GM12878 (cell line): ENCODE data around the gene ATP6V0E1. TPM values are rescaled to one million over a fixed set of nuclear protein-coding genes. Genes with fewer than 3 reads are reported as not detected.

Source experiments
- ATAC-seq: fragments of 200-7000 bp; cut with Tn5 transposase; 3 replicates; pipeline ENCODE4 v1.9.1; 2020; ENCODE audit warnings: mild to moderate bottlenecking, moderate library complexity
- BruUV-seq: library from RNA; stranded (reverse); fragments of 400-500 nt; replicated peaks from 2 replicates; lab custom pipeline; 2021; lab: Mats Ljungman, UMichigan
- CTCF ChIA-PET: fragments of 300-600 bp; sonication (Branson Sonifier 250); formaldehyde crosslinking; extraction: SDS; loops from one replicate; lab custom pipeline; 2021; ENCODE audit warnings: inconsistent platforms; lab: Yijun Ruan, JAX
- POLR2A ChIA-PET: fragments of 350-600 bp; formaldehyde crosslinking; extraction: SDS; loops from one replicate; lab custom pipeline; 2021; ENCODE audit warnings: inconsistent platforms; lab: Charles Lee
- RAD21 ChIA-PET: fragments of 300-600 bp; sonication (Branson Sonifier 250); formaldehyde crosslinking; loops from one replicate; lab custom pipeline; 2023; ENCODE audit warnings: antibody characterized with exemption; ENCODE audit not compliant: unreplicated experiment; lab: Charles Lee
- SMC1A ChIA-PET: fragments of 300-600 bp; sonication (Branson Sonifier 250); formaldehyde crosslinking; loops from one replicate; lab custom pipeline; 2023; ENCODE audit not compliant: unreplicated experiment, uncharacterized antibody; lab: Charles Lee
- DNase-seq: peaks from one replicate; pipeline ENCODE4 v3.0.0-alpha.2; 2011; ENCODE audit warnings: low read depth, low spot score
- FAIRE-seq: peaks from 3 replicates; lab custom pipeline; 2011; peaks lifted over from hg19 to GRCh38; lab: Jason Lieb, UNC
- H2AFZ ChIP-seq: 2 replicates; pipeline ENCODE4 v1.6.0; 2011; ENCODE audit warnings: low read depth, low read length, control low read depth; ENCODE audit not compliant: control insufficient read depth
- H3K27ac ChIP-seq: 2 replicates; pipeline ENCODE4 v1.5.1; 2011; ENCODE audit warnings: control low read depth; ENCODE audit not compliant: control insufficient read depth, insufficient read depth
- H3K27me3 ChIP-seq, 2 experiments: replicated peaks in 1 of 2; 2 replicates each; pipeline versions ENCODE4 v1.6.0 to v1.6.1; 2011; ENCODE audit warnings: low read length in 1 of 2; ENCODE audit not compliant: control insufficient read depth in 2 of 2, insufficient read depth in 2 of 2
- H3K36me3 ChIP-seq, 2 experiments: 2 replicates each; pipeline ENCODE4 v1.5.1; 2011; ENCODE audit warnings: low read length in 1 of 2; ENCODE audit not compliant: control insufficient read depth in 2 of 2, insufficient read depth in 2 of 2
- H3K4me1 ChIP-seq: 2 replicates; pipeline ENCODE4 v1.6.1; 2011; ENCODE audit warnings: mild to moderate bottlenecking, low read length, moderate library complexity, mixed read lengths; ENCODE audit not compliant: control insufficient read depth, insufficient read depth
- H3K4me2 ChIP-seq: 2 replicates; pipeline ENCODE4 v1.6.0; 2011; ENCODE audit warnings: control low read depth; ENCODE audit not compliant: control insufficient read depth, insufficient read depth
- H3K4me3 ChIP-seq: fragments of 200-600 bp; sonication (generic); 2 replicates; pipeline ENCODE4 v1.5.1; 2016
- H3K79me2 ChIP-seq: 2 replicates; pipeline ENCODE4 v1.6.0; 2011; ENCODE audit warnings: low read length; ENCODE audit not compliant: control insufficient read depth, insufficient read depth
- H3K9ac ChIP-seq: 2 replicates; pipeline ENCODE4 v1.8.0; 2011; ENCODE audit warnings: low read length, control low read depth, mixed read lengths; ENCODE audit not compliant: control insufficient read depth, insufficient read depth
- H3K9me3 ChIP-seq: replicated peaks from 3 replicates; pipeline ENCODE4 v1.5.1; 2011; ENCODE audit warnings: mild to moderate bottlenecking, low read length; ENCODE audit not compliant: control insufficient read depth, insufficient read depth
- H4K20me1 ChIP-seq: 2 replicates; pipeline ENCODE4 v1.6.0; 2011; ENCODE audit not compliant: control insufficient read depth, insufficient read depth
- ATF3 ChIP-seq: IDR thresholded peaks from 2 replicates; pipeline ENCODE4 v1.6.1; 2011; ENCODE audit warnings: low read depth, mild to moderate bottlenecking, low read length, moderate library complexity, borderline replicate concordance; ENCODE audit errors: extremely low read depth
- FOXM1 ChIP-seq: IDR thresholded peaks from 2 replicates; pipeline ENCODE4 v1.6.1; 2012; ENCODE audit warnings: low read depth, mild to moderate bottlenecking, inconsistent platforms, low read length, moderate library complexity
- NRF1 ChIP-seq: conservative IDR thresholded peaks from 2 replicates; pipeline ENCODE4 v1.6.1; 2011; ENCODE audit warnings: mild to moderate bottlenecking, low read depth, low read length, improper control_type of control experiment
- PKNOX1 ChIP-seq: fragments of 450-650 bp; IDR thresholded peaks from 2 replicates; pipeline ENCODE4 v1.6.1; 2016; ENCODE audit warnings: mild to moderate bottlenecking
- POU2F2 ChIP-seq: IDR thresholded peaks from 3 replicates; pipeline ENCODE4 v1.6.1; 2011; ENCODE audit warnings: low read depth, mild to moderate bottlenecking, low read length, borderline replicate concordance
- RAD21 ChIP-seq: IDR thresholded peaks from 2 replicates; pipeline ENCODE4 v1.6.1; 2011; ENCODE audit warnings: mild to moderate bottlenecking, low read depth, low read length, moderate library complexity; ENCODE audit not compliant: insufficient read depth
- SIX5 ChIP-seq: IDR thresholded peaks from 2 replicates; pipeline ENCODE4 v1.6.1; 2011; ENCODE audit warnings: mild to moderate bottlenecking, low read depth, low read length, moderate library complexity; ENCODE audit not compliant: severe bottlenecking
- SMARCA5 ChIP-seq: fragments of 450-650 bp; IDR thresholded peaks from 2 replicates; pipeline ENCODE4 v1.6.1; 2017; ENCODE audit warnings: mild to moderate bottlenecking
- WGBS: methylation state at CpG from one replicate; pipeline ENCODE4 v1.1.6; 2016; ENCODE audit warnings: low lambda C conversion rate; ENCODE audit not compliant: insufficient replicate concordance, insufficient coverage; ENCODE audit errors: missing lambda C conversion rate; 5-methylcytosine and 5-hydroxymethylcytosine counted together
- in situ Hi-C: fragments of 300-500 bp; cut with MboI; formaldehyde crosslinking; loops from 9 replicates; pipeline ENCODE4 v1.14.3; 2018; ENCODE audit warnings: mixed read lengths
- intact Hi-C: fragments of 100-400 bp; cut with micrococcal nuclease; formaldehyde crosslinking; loops from one replicate; pipeline ENCODE4 v1.14.2; 2022; ENCODE audit not compliant: unreplicated experiment
- polyA plus RNA-seq, 11 experiments: library from polyadenylated mRNA; depleted of rRNA in 4 of 11; unstranded in 6 of 11; stranded (reverse) in 5 of 11; fragments of >200 nt; fragmentation: Nextera tagmentation in 4 of 11; fragmentation: Illumina TruSeq in 1 of 11; extraction: Ambion mirVana in 4 of 11; extraction: Trizol in 1 of 11; gene quantifications; 1 replicate in 1 of 11; 2 replicates in 10 of 11; pipeline versions ENCODE4 v1.2.1 to v1.2.3, GENCODE V29; 2011 to 2016; ENCODE audit warnings: inconsistent platforms in 2 of 11, missing spikeins in 2 of 11, low read depth in 1 of 11
- total RNA-seq, 4 experiments: library from RNA; depleted of rRNA in 3 of 4; stranded (reverse); fragments of >200 nt in 3 of 4; fragmentation: Illumina TruSeq in 1 of 4; extraction: Trizol in 1 of 4; gene quantifications; 2 replicates each; pipeline versions ENCODE4 v1.2.1 to v1.2.3, GENCODE V29; 2013 to 2021

The ATP6V0E1 gene
- total and polyA plus RNA-seq, 10 of the 15 experiments (the other 5 are each of a cell fraction or from before 2014, with no cell fraction given): 143 to 787 (median 306) TPM

DNA sequence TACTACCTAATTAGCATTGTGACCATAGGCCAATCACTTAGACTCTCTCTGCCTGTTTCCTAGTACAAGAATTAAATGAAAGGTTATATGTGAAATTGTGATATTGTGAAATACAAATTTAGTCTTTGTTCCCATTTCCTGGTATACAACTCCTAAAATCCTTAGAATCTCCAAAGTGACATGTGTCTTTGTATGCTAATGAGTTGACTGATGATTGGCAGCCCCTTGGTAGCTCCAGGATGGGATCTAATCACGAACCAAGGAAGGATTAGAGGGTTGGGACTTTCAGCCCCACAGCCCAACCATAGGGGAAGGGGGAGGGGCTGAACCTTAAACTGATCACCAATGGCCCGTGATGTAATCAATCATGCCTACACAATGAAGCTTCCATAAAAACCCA is 31.6 kb downstream of the ATP6V0E1 start:
- RAD21 ChIA-PET: no interaction called here
- Histone ChIP-seq H3K27ac (no peak overlapping the region), H3K9ac (no peak overlapping the region), H3K9me3 (no peaks in the 10 kb centered on the region), H3K4me1 (peaks cover 4% of the 10 kb centered on the region; the same call in 1 of the 2 replicates), H2AFZ (no peak overlapping the region), H3K4me3 (no peak overlapping the region), H3K36me3 (peaks cover 2 to 18% of the 10 kb centered on the region in 2 experiments), H3K4me2 (no peak overlapping the region), H3K79me2 (peaks cover 65% of the 10 kb centered on the region), H4K20me1 (peaks cover 6% of the 10 kb centered on the region; the same call in 1 of the 2 replicates), H3K27me3 (no peaks in the 10 kb centered on the region)
- ATAC-seq: no peak
- no peak for DNase-seq
- POLR2A ChIA-PET: interaction anchor here (0.6 to 0.8 kb wide), 3 partner anchors 17 to 20 kb away, joined by 3 to 5 read pairs (median 3); no protein-coding TSS in a partner anchor
- TF ChIP-seq POU2F2 (no peak), FOXM1 (no peak), SIX5 (no peak), SMARCA5 (no peak), PKNOX1 (peak; percentile 12; the same call in 1 of the 2 replicates), ATF3 (no peak), RAD21 (no peak), NRF1 (no peak)
- SMC1A ChIA-PET: interaction anchor here (1.3 to 2.2 kb wide), 2 partner anchors 20 to 31 kb away, joined by 4 to 7 read pairs; no protein-coding TSS in a partner anchor
- CTCF ChIA-PET: no interaction called here
- no TSS peak for BruUV-seq
- intact Hi-C loops: no loop called here
- WGBS: 85% methylated on average over 2 of the region's 2 CpGs
- FAIRE-seq: no peak
- in situ Hi-C loops: no loop called here
